ENCODE data around the gene RRP12. TPM values are rescaled to one million over a fixed set of nuclear protein-coding genes. Genes with fewer than 3 reads are reported as not detected.
A peak's percentile ranks its signal among the peaks of the same experiment; 100 is the strongest.

The RRP12 gene
- total and polyA plus RNA-seq, 2 of the 4 experiments (the other 2 are of a cell fraction) = 21.5 to 23.3 TPM

DNA sequence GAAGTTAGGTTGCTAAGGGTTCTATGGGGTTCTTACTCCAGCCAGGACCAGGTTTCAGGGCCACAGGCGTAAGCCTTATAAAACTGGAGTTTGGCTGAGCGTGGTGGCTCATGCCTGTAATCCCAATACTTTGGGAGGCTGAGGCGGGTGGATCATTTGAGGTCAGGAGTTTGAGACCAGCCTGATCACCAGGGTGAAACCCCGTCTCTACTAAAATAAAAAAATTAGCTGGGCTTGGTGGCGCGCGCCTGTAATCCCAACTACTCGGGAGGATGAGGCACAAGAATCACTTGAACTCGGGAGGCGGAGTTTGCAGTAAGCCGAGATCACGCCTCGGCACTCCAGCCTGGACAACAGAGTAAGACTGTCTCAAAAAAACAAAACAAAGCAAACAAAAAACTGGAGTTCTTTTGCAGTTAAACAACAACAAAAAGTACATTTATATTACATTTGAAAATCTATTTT is 347 bp upstream of the RRP12 start:
- no peak for ATAC-seq (ENCODE audit: low read depth)
- no peaks in the 10 kb centered on the region for H4K20me1 ChIP-seq (ENCODE audit: insufficient read depth, low read length)
- dilution Hi-C loops (cut with HindIII; ENCODE audit: low sequenced_read_pairs, unreplicated experiment) = no loop called here
- H2AK5ac ChIP-seq (ENCODE audit: low read depth, low read length) = no peak overlapping the region
- H3K4me3 ChIP-seq (ENCODE audit: insufficient read depth, low read depth, low read length) = no peak overlapping the region; the same call in 1 of the 2 replicates
- H3K9me3 ChIP-seq (ENCODE audit: control insufficient read depth, insufficient read depth, low read length) = no peaks in the 10 kb centered on the region
- H3K56ac ChIP-seq (ENCODE audit: extremely low read depth, insufficient read depth, low read length) = no peak overlapping the region
- WGBS, 2 experiments (ENCODE audit: extremely low coverage in 2 of 2, insufficient read length in 1 of 2) = 20% methylated on average over 1 of the region's 13 CpGs; no CpG with 5 or more reads in 1 of the 2 experiments
- H3K4me2 ChIP-seq (ENCODE audit: low read depth, low read length) = peak overlapping the region; percentile 30
- peak overlapping the region; percentile 97 for H2AFZ ChIP-seq (replicated peaks; ENCODE audit: low read length, poor library complexity)
- no peak overlapping the region; the same call in 1 of the 2 replicates for H2BK120ac ChIP-seq (ENCODE audit: low read depth, low read length)
- no peak for DNase-seq
- H3K9ac ChIP-seq (ENCODE audit: low read depth, low read length) = no peak overlapping the region
- H3K27ac ChIP-seq (ENCODE audit: insufficient read depth, low read length) = peak overlapping the region; percentile 14
- H4K5ac ChIP-seq (ENCODE audit: low read depth, low read length) = peak overlapping the region; percentile 35
- H2BK20ac ChIP-seq (ENCODE audit: low read depth, low read length) = no peak overlapping the region
- H3K14ac ChIP-seq (replicated peaks; ENCODE audit: low read depth, low read length) = no peak overlapping the region
- H2AK9ac ChIP-seq (replicated peaks; ENCODE audit: low read depth, low read length, poor library complexity) = peak overlapping the region; percentile 80
- TF ChIP-seq NFE2L2 (IDR thresholded peaks at IDR 0.05; ENCODE audit: low read depth, low read length) (no peak), POLR2A (IDR thresholded peaks at IDR 0.05; ENCODE audit: low read depth, low read length) (no peak), MXI1 (IDR thresholded peaks at IDR 0.05; ENCODE audit: borderline replicate concordance, low read depth, low read length) (no peak), MAFK (IDR thresholded peaks at IDR 0.05; ENCODE audit: low read depth, low read length) (no peak), CHD1 (IDR thresholded peaks at IDR 0.05; ENCODE audit: low read depth, low read length) (no peak), SMC3 (IDR thresholded peaks at IDR 0.05; ENCODE audit: low read depth, low read length) (no peak), CEBPB (IDR thresholded peaks at IDR 0.05; ENCODE audit: low read depth, low read length) (no peak), FOS (IDR thresholded peaks at IDR 0.05; ENCODE audit: low read depth, low read length) (no peak), RFX5 (IDR thresholded peaks at IDR 0.05; ENCODE audit: low read depth, low read length) (no peak), BHLHE40 (IDR thresholded peaks at IDR 0.05; ENCODE audit: low read depth, low read length) (no peak), RCOR1 (IDR thresholded peaks at IDR 0.05; ENCODE audit: insufficient replicate concordance, low read length) (no peak), MAZ (IDR thresholded peaks at IDR 0.05; ENCODE audit: borderline replicate concordance, low read depth, low read length) (no peak), RAD21 (IDR thresholded peaks at IDR 0.05; ENCODE audit: low read length) (no peak)
- TF ChIP-seq, protein P1, sequence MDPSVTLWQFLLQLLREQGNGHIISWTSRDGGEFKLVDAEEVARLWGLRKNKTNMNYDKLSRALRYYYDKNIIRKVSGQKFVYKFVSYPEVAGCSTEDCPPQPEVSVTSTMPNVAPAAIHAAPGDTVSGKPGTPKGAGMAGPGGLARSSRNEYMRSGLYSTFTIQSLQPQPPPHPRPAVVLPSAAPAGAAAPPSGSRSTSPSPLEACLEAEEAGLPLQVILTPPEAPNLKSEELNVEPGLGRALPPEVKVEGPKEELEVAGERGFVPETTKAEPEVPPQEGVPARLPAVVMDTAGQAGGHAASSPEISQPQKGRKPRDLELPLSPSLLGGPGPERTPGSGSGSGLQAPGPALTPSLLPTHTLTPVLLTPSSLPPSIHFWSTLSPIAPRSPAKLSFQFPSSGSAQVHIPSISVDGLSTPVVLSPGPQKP (IDR thresholded peaks at IDR 0.05; ENCODE audit: borderline replicate concordance, low read depth, low read length) = no peak
- TF ChIP-seq, protein P2, sequence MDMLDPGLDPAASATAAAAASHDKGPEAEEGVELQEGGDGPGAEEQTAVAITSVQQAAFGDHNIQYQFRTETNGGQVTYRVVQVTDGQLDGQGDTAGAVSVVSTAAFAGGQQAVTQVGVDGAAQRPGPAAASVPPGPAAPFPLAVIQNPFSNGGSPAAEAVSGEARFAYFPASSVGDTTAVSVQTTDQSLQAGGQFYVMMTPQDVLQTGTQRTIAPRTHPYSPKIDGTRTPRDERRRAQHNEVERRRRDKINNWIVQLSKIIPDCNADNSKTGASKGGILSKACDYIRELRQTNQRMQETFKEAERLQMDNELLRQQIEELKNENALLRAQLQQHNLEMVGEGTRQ (IDR thresholded peaks at IDR 0.05; ENCODE audit: low read depth, low read length) = no peak
- TF ChIP-seq, protein P3, sequence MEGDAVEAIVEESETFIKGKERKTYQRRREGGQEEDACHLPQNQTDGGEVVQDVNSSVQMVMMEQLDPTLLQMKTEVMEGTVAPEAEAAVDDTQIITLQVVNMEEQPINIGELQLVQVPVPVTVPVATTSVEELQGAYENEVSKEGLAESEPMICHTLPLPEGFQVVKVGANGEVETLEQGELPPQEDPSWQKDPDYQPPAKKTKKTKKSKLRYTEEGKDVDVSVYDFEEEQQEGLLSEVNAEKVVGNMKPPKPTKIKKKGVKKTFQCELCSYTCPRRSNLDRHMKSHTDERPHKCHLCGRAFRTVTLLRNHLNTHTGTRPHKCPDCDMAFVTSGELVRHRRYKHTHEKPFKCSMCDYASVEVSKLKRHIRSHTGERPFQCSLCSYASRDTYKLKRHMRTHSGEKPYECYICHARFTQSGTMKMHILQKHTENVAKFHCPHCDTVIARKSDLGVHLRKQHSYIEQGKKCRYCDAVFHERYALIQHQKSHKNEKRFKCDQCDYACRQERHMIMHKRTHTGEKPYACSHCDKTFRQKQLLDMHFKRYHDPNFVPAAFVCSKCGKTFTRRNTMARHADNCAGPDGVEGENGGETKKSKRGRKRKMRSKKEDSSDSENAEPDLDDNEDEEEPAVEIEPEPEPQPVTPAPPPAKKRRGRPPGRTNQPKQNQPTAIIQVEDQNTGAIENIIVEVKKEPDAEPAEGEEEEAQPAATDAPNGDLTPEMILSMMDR (conservative IDR thresholded peaks at IDR 0.05; ENCODE audit: low read depth, low read length) = no peak
- ChIA-PET CTCF (interaction anchor here (0.6 kb wide), 1 partner anchor 173 kb away, joined by 3 read pairs; no protein-coding TSS in a partner anchor), POLR2A (ENCODE audit: unreplicated experiment) (interaction anchor here (0.6 to 1.4 kb wide), 3 partner anchors 10 to 1874 kb away, joined by 3 to 16 read pairs (median 6); partner anchors contain the start of gene ANKRD2)
- H2BK5ac ChIP-seq (ENCODE audit: low read depth, low read length, poor library complexity, severe bottlenecking) = no peak overlapping the region
- H3K4ac ChIP-seq (ENCODE audit: low read depth, low read length) = peak overlapping the region; percentile 83
- H3K9me1 ChIP-seq (ENCODE audit: insufficient read depth, low read length) = no peaks in the 10 kb centered on the region
- intact Hi-C loops (cut with micrococcal nuclease) = no loop called here
- in situ Hi-C loops (cut with MboI; ENCODE audit: low sequenced_read_pairs) = no loop called here
- no peaks in the 10 kb centered on the region for H3K27me3 ChIP-seq (ENCODE audit: control insufficient read depth, insufficient read depth, low read length)
- no peak overlapping the region for H3K23ac ChIP-seq (ENCODE audit: low read depth, low read length)
- no peaks in the 10 kb centered on the region; the same call in 1 of the 2 replicates for H3K36me3 ChIP-seq (ENCODE audit: control insufficient read depth, insufficient read depth, low read length)
- no peak overlapping the region for H3K18ac ChIP-seq (ENCODE audit: low read depth, low read length)
- H3K4me1 ChIP-seq (ENCODE audit: control insufficient read depth, insufficient read depth, low read length) = peaks cover 3% of the 10 kb centered on the region; the same call in 1 of the 2 replicates
- peaks cover 0 to 11% of the 10 kb centered on the region in 2 experiments; a peak in 3 of 4 replicates for H3K79me1 ChIP-seq (ENCODE audit: low read depth in 1 of 2, low read length in 2 of 2)
- peak overlapping the region; percentile 55 to 97 for H4K8ac ChIP-seq (ENCODE audit: low read depth in 2 of 2, low read length in 2 of 2)
- 0 out of 2 replicates have a peak overlapping the region, but pooled peaks have one; percentile 10 for H4K91ac ChIP-seq (ENCODE audit: insufficient read depth, low read depth, low read length)
- H2BK15ac ChIP-seq (ENCODE audit: low read depth, low read length) = no peak overlapping the region
- no TSS peak for BruUV-seq (replicated peaks)

Data from IMR-90 (cell line).